Measurements from ENCODE around the gene ETFBKMT.

Gene ETFBKMT, protein sequence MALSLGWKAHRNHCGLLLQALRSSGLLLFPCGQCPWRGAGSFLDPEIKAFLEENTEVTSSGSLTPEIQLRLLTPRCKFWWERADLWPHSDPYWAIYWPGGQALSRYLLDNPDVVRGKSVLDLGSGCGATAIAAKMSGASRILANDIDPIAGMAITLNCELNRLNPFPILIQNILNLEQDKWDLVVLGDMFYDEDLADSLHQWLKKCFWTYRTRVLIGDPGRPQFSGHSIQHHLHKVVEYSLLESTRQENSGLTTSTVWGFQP

GRCh38 chr12:31659087-31659942, at the start of gene ETFBKMT:
Gene ETFBKMT (plus strand): TSS chr12:31659688. CDS start chr12:31661954, 2,266 bp downstream.
- peak; percentile 74 to 84 for DNase-seq

- no peak for DNase-seq
These were observed 46.7 kb upstream of the ETFBKMT start for GRCh38 chr12:31612819-31613218.

GRCh38 chr12:31618228-31619025, 41.1 kb upstream of the ETFBKMT start:
- no peak for DNase-seq

DNA sequence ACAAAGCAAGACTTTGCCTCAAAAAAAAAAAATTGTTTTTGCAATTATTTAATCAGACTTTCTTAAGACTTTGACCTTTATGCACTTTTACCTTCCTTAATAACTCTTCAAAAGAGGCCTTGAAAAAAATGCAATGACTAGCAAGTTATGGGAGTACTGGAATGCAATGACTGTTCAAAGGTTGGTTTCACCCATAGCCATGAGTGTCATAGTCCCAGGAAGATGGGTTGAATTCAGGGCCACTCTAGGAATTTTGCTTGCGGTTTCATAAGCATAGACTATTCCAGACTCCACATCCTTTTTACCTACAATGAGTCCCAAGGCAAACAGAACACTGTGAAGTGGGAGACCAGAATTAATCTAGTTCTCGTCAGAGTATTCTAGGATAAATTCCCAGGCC, 39.2 kb upstream of the ETFBKMT start:
- DNase-seq, result no peak

DNA sequence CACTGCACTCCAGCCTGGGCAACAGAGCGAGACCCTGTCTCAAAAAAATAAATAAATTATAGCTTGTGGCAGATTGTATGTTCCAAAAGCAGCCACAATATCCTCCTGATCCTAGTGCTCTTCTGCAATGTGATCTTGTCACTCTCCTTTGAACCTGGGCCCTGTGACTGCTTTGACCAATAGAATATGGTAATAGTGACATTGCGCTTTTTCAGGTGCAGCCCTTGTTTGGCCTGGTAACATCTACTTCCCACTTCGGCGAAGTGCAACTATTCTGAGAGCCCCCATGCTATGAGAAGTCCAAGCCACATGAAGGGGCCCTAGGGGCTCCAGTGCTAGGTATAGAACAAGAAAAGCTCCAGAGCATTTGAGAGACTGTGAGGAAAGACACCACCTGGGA, 37.5 kb upstream of the ETFBKMT start:
- DNase-seq, result no peak

DNA sequence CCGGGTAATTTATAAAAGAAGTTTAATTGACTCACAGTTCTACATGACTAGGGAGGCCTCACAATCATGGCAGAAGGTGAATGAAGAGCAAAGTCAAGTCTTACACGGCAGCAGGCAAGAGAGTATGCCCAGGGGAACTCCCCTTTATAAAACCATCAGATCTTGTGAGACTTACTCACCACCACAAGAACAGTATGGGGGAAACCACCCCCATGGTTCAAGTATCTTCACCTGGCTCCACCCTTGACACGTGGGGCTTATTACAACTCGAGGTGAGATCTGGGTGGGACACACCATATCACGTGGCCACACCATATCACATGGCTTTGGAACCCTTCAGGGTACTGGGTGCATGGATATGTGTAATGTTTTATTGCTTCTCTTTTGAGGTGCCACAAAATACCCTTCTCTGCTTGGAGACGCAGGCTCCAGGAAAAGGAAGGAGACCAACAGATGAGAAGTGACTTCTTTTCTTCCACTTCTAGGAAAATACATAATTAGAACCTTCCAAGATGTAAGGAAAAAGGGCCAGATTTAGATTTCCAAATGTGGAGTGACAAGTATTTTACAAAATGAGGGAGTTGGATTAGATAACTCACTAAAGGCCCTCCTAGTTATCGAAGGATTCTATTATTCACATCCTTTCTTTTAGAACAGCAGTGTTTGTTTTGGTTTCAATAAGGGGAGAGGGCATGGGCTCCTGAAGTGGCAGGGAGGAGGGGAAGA, 33.1 kb upstream of the ETFBKMT start:
- DNase-seq, result no peak

DNA sequence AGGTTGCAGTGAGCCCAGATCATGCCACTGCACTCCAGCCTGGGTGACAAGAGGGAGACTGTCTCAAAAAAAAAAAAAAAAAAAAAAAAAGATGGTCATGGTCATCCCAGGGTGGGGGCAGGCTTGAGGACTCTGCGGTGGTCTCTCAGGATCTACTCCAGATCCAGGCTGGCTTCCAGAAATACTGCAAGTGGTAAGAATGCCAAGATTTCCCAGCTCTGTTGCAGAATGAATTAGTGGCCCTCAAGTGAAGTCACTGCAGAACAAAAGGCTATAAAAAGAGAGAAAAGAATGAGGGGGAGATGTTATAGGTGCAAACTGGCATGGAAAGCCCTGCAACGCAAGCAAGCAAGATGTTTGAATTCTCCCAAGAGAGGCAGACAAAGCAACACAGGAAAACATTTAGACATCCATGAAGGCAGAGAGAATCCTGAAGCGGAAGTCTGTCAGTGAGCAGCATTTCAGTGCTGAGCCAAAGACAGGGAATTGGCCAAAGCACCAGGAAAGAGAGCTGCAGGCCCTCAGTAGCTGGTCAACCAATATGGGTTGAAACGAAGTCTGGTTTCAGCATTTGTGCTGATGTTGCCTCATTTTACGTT, 31.9 kb upstream of the ETFBKMT start:
- no peak for DNase-seq

GRCh38 chr12:31629756-31630732, 29.4 kb upstream of the ETFBKMT start:
- DNase-seq, result no peak

DNA sequence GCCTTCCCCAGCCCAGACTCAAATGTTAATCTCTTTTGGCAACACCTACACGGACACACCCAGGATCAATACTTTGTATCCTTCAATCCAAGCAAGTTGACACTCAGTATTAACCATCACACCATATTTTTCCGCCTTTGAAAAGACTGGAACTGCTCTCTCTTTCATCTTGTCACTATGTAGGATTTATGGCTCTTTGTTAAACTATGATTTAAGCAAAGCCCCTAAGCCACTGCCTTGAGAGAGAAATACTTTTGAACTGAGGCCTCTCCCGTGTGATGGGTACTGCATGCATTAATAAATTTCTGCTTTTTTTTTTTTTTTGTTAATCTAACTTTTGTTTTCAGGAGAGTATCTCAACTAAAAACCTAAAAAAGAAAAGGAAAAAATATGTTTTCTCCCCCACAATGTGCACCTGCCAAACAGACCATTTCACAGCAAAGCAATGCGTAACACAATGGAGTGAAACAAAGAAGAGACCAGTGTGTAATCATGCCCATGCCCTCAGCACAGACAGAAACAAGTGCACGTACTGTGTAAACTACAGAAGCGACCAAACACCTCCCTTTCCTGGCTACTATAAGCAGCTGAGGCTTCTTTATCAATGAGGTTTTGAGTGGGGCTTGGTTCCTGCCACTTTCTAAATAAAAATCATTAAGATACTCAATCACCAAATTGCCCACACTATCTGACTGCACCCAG, 28.3 kb upstream of the ETFBKMT start:
- DNase-seq, result no peak

DNA sequence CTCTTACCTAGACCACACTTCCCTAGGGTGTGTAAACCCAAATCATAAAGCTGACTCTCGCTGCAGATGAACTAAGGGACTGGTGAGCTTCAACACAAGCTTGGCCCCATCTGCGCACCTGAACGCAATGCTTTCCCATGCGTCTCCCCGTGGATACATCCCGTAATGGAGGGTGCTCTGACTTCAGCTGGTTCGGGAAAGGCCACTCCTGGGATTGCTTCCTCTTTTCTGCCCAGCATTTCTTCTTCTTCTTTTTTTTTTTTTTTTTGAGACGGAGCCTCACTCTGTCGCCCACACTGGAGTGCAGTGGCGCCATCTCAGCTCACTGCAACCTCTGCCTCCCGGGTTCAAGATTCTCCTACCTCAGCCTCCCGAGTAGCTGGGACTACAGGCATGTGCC, 27.7 kb upstream of the ETFBKMT start:
- DNase-seq, result no peak

DNA sequence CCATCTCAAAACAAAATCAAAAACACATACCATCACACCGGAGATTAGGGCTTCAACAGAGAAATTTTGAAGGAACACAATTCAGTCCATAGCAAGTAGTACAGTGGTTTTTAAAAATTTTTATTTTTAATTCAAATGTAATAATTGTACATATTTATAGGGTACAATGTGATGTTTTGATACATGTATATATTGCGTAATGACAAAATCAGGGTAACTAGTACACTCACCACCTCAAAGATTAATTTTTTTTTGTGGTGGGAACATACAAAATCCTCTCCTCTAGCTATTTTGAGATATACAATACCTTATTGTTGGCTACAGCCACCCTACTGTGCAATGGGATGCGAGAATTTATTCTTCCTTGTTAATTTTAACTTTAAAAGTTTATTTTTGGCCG, 26.0 kb upstream of the ETFBKMT start:
- no peak for DNase-seq

DNA sequence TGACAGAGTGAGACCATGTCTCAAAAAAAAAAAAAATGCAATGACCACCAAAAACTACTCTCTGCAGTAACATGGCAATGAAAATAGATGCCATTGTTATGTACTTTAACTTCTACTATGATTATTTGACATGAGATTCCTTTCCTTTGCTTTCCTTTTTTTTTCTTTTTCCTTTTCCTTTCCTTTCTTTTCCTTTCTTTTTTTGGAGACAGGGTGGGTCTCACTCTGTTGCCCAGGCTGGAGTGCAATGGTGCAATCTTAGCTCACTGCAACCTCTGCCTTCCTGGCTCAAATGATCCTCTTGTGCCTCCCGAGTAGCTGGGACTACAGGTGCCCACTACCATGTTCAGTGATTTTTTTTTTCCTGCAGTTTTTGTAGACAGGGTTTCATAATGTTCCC, 24.9 kb upstream of the ETFBKMT start:
- DNase-seq, result no peak

- no peak for DNase-seq
These were observed 17.9 kb upstream of the ETFBKMT start for GRCh38 chr12:31641509-31642090.

DNA sequence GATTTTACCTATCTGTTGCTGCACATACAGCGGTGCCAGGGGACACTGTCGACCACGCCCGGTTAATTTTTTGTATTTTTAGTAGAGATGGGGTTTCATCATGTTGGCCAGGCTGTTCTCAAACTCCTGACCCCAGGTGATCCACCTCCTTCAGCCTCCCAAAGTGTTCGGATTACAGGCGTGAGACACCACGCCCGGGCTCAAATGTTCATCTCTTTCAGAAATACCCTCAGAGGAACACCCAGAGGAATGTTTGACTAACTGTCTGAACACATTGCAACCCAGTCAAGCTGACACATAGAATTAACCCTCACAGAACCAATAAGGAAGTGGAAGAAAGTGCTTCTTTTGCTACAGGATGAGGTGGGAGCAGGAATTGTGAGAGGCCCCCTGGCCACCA, 15.0 kb upstream of the ETFBKMT start:
- DNase-seq, result no peak

- DNase-seq, result no peak
These were observed 13.6 kb upstream of the ETFBKMT start for GRCh38 chr12:31645924-31646323.

DNA sequence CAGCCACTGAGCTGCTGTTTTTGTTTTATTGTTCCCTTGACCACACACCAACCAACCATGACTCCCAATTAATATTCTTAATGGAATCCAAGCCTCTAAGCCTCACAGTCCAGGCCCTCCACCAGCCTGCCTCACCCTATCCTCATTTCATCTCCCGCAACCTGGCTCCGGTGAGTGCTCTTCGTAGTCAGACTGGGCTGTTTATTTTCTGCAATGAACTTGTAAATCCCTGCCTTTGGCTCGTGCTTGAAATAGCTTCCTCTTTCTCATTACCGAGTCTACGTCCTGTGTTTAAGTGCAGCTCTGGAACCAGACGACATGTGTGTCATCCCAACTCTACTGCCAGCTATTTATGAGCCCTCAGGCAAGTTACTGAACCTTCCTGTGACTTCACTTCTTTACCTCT, 12.4 kb upstream of the ETFBKMT start:
- DNase-seq, result peak in 1 of 2 donors; percentile 57

DNA sequence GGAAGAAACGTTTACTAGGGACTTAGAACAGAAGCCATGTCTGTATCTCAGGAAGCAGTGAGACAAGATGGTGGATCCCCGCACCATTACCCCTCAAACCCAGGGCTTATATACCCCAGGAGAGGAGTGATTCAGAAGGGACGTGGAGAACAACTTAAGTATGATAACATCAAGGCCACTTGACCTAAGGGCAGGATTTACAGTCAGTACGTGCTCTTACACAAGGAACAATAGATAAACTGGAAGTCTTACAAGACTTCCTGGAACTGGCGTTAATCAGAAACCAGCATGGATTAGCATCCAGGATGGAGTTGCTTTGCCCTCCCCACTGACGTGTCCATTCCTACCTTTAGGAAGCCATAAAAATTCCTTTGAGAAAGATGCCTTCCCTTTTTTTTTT, 8.6 kb upstream of the ETFBKMT start:
- DNase-seq, result no peak

GRCh38 chr12:31651893-31652521, 7.5 kb upstream of the ETFBKMT start:
- no peak for DNase-seq

DNA sequence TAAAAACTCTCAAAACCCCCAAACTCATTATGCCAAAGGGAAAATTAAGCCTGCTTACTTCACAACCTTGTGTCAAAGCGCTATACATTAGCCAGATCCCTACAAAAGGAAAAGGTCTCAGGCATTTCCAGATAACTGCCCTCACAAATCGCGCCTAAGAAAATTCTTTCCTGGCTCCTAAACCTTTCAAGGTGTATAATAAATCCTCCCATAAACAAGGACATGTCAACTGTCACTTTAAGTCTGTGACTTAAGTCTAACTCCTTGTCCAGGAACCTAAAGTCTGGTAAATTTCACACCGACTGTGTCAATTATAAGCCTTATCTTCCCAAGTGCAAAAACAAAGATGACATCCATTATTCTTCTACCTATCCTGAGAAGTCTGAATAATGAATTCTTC, 4.3 kb upstream of the ETFBKMT start:
- no peak for DNase-seq

DNA sequence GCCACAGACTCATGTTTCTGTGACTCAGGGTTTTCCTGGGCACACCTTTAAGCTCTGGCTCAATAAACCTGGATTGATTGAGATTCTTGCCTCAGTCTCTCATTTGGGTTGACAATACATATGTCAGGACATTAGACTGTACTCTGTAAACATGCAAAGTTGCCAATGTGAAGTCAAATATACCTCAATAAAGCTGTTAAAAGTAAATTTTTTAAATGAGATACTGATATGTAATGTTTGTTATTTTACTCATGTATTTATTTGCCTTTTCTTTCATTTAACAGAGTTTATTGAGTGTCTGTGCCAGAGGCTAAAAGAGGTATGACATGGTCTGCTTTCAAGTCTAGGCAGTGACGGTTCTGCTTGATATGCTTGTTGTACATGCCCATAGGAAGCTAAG, 3.7 kb upstream of the ETFBKMT start:
- no peak for DNase-seq

Measured in bone marrow (tissue), 2 donors.